HepG2 (cell line): ENCODE results near the gene ADCY7. TPM values are rescaled to one million over a fixed set of nuclear protein-coding genes. Genes with fewer than 3 reads are reported as not detected.

ENCODE experiments used
- ATM ChIP-seq: fragments of 450-650 bp; IDR thresholded peaks from 2 replicates; pipeline ENCODE4 v1.7.1; 2017; ENCODE audit warnings: mild to moderate bottlenecking, borderline replicate concordance
- CBFB ChIP-seq: sonication (generic); formaldehyde crosslinking; IDR thresholded peaks from 2 replicates; pipeline ENCODE4 v1.4.0; 2020; ENCODE audit warnings: missing genetic modification reagents
- CCAR2 ChIP-seq: fragments of 200-400 bp; formaldehyde crosslinking; optimal IDR thresholded peaks from 2 replicates; pipeline ENCODE3; 2018; ENCODE audit warnings: low read depth, mild to moderate bottlenecking, low read length, moderate library complexity
- HCFC1 ChIP-seq: fragments of 150-350 bp; IDR thresholded peaks from 2 replicates; pipeline ENCODE4 v1.6.1; 2014; ENCODE audit warnings: low read depth, low read length
- JUND ChIP-seq: sonication (generic); formaldehyde crosslinking; IDR thresholded peaks from 2 replicates; pipeline ENCODE4 v1.8.0; 2022; ENCODE audit warnings: mild to moderate bottlenecking, missing genetic modification reagents
- KDM2A ChIP-seq: sonication (generic); formaldehyde crosslinking; IDR thresholded peaks from 2 replicates; pipeline ENCODE4 v1.4.0; 2020; ENCODE audit warnings: low read depth, missing genetic modification reagents, borderline replicate concordance
- MBD4 ChIP-seq: IDR thresholded peaks from 2 replicates; pipeline ENCODE4 v1.6.1; 2012; ENCODE audit warnings: low read length, inconsistent platforms, borderline replicate concordance
- MTF1 ChIP-seq: sonication (generic); formaldehyde crosslinking; IDR thresholded peaks from 2 replicates; pipeline ENCODE4 v1.5.0; 2020; ENCODE audit warnings: missing genetic modification reagents
- NFIB ChIP-seq: sonication (generic); formaldehyde crosslinking; IDR thresholded peaks from 2 replicates; pipeline ENCODE4 v1.9.0; 2021; ENCODE audit warnings: missing genetic modification reagents, mild to moderate bottlenecking, borderline replicate concordance
- SUZ12 ChIP-seq: fragments of 150-350 bp; IDR thresholded peaks from 2 replicates; pipeline ENCODE4 v1.6.1; 2014; ENCODE audit warnings: low read depth, low read length
- TBX2 ChIP-seq: sonication (generic); formaldehyde crosslinking; IDR thresholded peaks from 2 replicates; pipeline ENCODE4 v1.5.0; 2020; ENCODE audit warnings: missing genetic modification reagents, mild to moderate bottlenecking, borderline replicate concordance
- TEF ChIP-seq: sonication (generic); formaldehyde crosslinking; IDR thresholded peaks from 2 replicates; pipeline ENCODE4 v1.5.0; 2020; ENCODE audit warnings: missing genetic modification reagents
- TP53 ChIP-seq: sonication (generic); formaldehyde crosslinking; conservative IDR thresholded peaks from 2 replicates; pipeline ENCODE4 v1.4.0; 2020; ENCODE audit warnings: missing genetic modification reagents
- ZNF30 ChIP-seq: sonication (generic); formaldehyde crosslinking; IDR thresholded peaks from 2 replicates; pipeline ENCODE4 v1.5.0; 2020; ENCODE audit warnings: mild to moderate bottlenecking, missing genetic modification reagents
- ZNF687 ChIP-seq: sonication (generic); formaldehyde crosslinking; IDR thresholded peaks from 2 replicates; pipeline ENCODE4 v1.5.1; 2020; ENCODE audit warnings: mild to moderate bottlenecking, missing genetic modification reagents, moderate library complexity
- ZNF790 ChIP-seq: sonication (generic); formaldehyde crosslinking; IDR thresholded peaks from 2 replicates; pipeline ENCODE4 v1.8.0; 2022; ENCODE audit warnings: missing genetic modification reagents, mild to moderate bottlenecking, borderline replicate concordance
- ZNF83 ChIP-seq: sonication (generic); formaldehyde crosslinking; IDR thresholded peaks from 2 replicates; pipeline ENCODE4 v1.4.0; 2020; ENCODE audit warnings: missing genetic modification reagents, mild to moderate bottlenecking, borderline replicate concordance
- polyA plus RNA-seq, 8 experiments: library from polyadenylated mRNA; depleted of rRNA in 3 of 8; stranded (reverse) in 7 of 8; unstranded in 1 of 8; fragments of >200 nt; fragmentation: Illumina TruSeq in 4 of 8; extraction: Trizol in 4 of 8; gene quantifications; 2 replicates each; pipeline versions ENCODE4 v1.2.1 to v1.2.3, GENCODE V29; 2011 to 2016; ENCODE audit warnings: low read depth in 4 of 8, missing spikeins in 1 of 8, mixed read lengths in 1 of 8; ENCODE audit not compliant: insufficient read depth in 1 of 8
- total RNA-seq, 5 experiments: library from RNA; depleted of rRNA; stranded (reverse); fragments of >200 nt; fragmentation: Illumina TruSeq; extraction: Trizol; gene quantifications; 2 replicates each; pipeline ENCODE4 v1.2.3, GENCODE V29; 2016; ENCODE audit warnings: low read depth in 1 of 5
- TF ChIP-seq, protein P1 (sequence below): sonication (generic); formaldehyde crosslinking; IDR thresholded peaks from 2 replicates; pipeline ENCODE4 v1.8.0; 2022; ENCODE audit warnings: mild to moderate bottlenecking, missing genetic modification reagents
- TF ChIP-seq, protein P2 (sequence below): conservative IDR thresholded peaks from 2 replicates; pipeline ENCODE4 v1.6.1; 2018; ENCODE audit warnings: missing genetic modification reagents
- TF ChIP-seq, protein P3 (sequence below): sonication (generic); formaldehyde crosslinking; IDR thresholded peaks from 2 replicates; pipeline ENCODE4 v1.5.0; 2020; ENCODE audit warnings: mild to moderate bottlenecking, missing genetic modification reagents

ADCY7 gene
- total and polyA plus RNA-seq, 2 of the 13 experiments (the other 11 are each of a cell fraction or from before 2014, with no cell fraction given), result 2.2 to 4.3 TPM

DNA sequence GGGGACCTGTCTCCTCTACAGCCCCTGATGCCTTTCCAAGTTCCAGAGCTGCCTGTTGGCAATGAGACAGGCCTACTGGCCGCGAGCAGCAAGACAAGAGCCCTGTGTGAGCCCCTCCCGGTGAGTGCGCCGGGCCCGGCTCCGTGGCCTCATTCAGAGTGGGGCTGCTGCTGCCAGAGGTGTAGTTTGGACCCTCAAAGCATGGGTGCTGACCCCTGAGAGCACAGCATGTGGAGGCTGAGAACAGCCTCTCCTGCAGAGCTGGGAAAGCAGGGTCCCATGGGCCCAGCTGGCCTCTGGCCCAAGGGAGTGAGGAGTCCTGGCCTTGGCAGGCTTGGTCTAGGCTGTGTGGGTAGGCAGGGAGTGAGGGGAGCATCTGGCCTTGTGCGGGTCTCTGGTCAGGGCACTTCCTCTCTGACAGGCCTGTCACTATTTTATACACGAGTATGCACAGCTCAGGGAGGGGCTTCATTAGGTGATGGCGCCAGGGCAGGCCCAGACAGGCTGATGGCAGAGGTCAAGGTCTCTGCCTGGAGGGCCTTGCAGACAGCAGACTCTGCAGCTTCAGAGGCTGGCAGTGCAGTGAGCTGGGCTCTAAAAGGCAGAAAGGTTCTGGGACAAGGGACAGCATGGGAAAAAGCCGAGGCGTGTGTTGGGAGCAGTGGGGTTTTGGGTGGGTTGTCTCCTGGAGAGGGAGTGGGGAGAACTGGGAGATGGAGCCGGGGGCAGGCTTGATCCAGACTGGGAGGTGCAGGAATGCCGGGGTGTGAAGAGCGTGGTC, 43.4 kb downstream of the ADCY7 start (continued):
- TF ChIP-seq TEF (CRISPR knock-in tag), result no peak
- no peak for TF ChIP-seq ZNF790 (CRISPR knock-in tag)
- peak; percentile 64 for TF ChIP-seq ZNF687 (CRISPR knock-in tag)
- 0 out of 2 replicates have a peak, but pooled peaks have one; percentile 47 for TF ChIP-seq ZNF83 (CRISPR knock-in tag)
- no peak for TF ChIP-seq MTF1 (CRISPR knock-in tag)
- no peak for TF ChIP-seq HCFC1
- no peak for TF ChIP-seq CCAR2
- TF ChIP-seq TP53, result no peak
- TF ChIP-seq MBD4, result no peak
- no peak for TF ChIP-seq CBFB (CRISPR knock-in tag)
- TF ChIP-seq, protein P1, sequence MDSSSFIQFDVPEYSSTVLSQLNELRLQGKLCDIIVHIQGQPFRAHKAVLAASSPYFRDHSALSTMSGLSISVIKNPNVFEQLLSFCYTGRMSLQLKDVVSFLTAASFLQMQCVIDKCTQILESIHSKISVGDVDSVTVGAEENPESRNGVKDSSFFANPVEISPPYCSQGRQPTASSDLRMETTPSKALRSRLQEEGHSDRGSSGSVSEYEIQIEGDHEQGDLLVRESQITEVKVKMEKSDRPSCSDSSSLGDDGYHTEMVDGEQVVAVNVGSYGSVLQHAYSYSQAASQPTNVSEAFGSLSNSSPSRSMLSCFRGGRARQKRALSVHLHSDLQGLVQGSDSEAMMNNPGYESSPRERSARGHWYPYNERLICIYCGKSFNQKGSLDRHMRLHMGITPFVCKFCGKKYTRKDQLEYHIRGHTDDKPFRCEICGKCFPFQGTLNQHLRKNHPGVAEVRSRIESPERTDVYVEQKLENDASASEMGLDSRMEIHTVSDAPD (CRISPR knock-in tag), result 0 out of 2 replicates have a peak, but pooled peaks have one; percentile 59
- no peak for TF ChIP-seq ZNF30
- TF ChIP-seq, protein P2, sequence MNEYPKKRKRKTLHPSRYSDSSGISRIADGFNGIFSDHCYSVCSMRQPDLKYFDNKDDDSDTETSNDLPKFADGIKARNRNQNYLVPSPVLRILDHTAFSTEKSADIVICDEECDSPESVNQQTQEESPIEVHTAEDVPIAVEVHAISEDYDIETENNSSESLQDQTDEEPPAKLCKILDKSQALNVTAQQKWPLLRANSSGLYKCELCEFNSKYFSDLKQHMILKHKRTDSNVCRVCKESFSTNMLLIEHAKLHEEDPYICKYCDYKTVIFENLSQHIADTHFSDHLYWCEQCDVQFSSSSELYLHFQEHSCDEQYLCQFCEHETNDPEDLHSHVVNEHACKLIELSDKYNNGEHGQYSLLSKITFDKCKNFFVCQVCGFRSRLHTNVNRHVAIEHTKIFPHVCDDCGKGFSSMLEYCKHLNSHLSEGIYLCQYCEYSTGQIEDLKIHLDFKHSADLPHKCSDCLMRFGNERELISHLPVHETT (CRISPR knock-in tag), result no peak
- no peak for TF ChIP-seq SUZ12
- peak; percentile 77 for TF ChIP-seq TBX2 (CRISPR knock-in tag)
- TF ChIP-seq NFIB (CRISPR knock-in tag), result no peak
- TF ChIP-seq, protein P3, sequence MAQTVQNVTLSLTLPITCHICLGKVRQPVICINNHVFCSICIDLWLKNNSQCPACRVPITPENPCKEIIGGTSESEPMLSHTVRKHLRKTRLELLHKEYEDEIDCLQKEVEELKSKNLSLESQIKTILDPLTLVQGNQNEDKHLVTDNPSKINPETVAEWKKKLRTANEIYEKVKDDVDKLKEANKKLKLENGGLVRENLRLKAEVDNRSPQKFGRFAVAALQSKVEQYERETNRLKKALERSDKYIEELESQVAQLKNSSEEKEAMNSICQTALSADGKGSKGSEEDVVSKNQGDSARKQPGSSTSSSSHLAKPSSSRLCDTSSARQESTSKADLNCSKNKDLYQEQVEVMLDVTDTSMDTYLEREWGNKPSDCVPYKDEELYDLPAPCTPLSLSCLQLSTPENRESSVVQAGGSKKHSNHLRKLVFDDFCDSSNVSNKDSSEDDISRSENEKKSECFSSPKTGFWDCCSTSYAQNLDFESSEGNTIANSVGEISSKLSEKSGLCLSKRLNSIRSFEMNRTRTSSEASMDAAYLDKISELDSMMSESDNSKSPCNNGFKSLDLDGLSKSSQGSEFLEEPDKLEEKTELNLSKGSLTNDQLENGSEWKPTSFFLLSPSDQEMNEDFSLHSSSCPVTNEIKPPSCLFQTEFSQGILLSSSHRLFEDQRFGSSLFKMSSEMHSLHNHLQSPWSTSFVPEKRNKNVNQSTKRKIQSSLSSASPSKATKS (CRISPR knock-in tag), result no peak
- TF ChIP-seq JUND, result no peak
- TF ChIP-seq ATM, result no peak
- peak; percentile 35 for TF ChIP-seq KDM2A (CRISPR knock-in tag)
